Hematopoietic multipotent progenitor cell treated with erythropoietin and hydrocortisone succinate and interleukin-3 and kit ligand, for 4 days (in vitro differentiated cells): ENCODE results near the gene NDST3.

Source experiments
- DNase-seq: peaks from one replicate; pipeline ENCODE4 v3.0.0-alpha.2; 2015

The NDST3 gene

DNA sequence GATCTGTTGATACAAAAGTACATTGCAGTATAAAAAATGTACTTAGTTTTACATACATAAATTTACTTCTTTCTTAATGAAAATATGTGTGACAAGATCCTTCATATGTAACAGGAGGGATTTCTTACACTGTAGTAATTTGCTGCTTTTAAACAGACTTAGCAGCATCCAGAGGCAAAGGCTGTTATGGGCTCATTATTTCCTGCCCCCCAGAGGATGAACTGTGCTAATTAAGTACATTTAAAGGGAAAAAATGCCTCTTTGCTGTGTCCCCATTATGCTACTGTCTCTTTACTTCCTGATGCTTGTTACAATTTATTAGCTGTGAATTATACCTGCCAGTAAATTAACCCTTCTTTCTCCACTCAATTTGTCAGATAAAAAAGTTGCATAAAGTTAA lies 47.1 kb downstream of the NDST3 start:
- no peak for DNase-seq

DNA sequence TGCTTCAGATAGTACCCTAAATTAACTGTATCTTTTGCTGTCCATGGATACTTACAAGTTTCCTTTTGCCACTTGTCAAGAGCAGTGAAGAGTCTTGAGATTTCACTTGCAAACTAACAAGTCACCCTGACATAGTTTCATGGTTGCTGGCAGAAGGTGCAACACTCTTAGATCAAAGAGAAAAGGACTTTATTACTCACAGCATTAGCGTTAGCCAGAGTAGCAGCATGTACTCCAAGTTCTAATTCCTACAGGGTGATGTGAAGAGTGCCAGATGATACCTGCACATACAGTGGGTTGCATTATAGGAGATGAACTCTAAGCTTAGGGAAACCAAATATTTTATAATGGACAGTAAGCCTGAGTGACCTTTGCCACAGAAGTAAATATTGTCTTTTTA lies 47.9 kb downstream of the NDST3 start:
- no peak for DNase-seq

DNA sequence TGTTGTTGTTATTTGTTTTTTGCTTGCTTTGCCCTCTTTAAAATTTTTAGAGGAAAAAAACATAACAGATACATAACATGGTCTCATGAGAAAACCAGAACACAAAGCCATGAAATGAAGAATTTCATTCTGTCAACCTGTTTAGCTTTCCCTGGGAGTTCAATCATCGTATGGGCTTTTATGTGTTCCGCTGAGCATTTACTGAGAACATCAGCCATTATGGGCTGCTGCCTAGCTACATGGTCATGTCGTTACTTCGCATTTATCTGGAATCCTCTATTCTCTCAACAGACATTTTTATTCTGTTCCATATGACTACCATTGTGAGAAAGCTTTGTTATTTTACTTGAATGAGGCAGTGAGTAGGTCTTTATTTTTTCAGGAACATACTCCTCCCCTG lies 51.4 kb downstream of the NDST3 start:
- DNase-seq = no peak

DNA sequence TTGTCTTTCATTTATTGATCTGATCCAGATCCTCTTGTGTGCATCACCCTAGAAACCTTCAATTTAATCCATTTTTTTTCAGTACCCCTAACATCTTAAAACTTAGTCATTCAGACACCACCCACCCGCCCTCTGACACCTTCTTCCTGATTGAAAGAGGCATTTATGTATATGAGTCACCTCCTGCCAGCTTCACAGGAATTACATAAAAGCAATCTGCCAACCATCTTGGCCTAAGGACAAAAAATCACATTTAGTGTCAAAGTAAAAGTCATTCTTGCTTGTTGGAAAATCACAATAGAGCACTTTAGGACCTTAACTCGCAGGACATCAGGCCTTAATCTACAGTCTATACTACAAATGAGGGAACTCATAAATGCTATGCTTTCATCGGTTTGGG lies 52.1 kb downstream of the NDST3 start:
- no peak for DNase-seq

DNA sequence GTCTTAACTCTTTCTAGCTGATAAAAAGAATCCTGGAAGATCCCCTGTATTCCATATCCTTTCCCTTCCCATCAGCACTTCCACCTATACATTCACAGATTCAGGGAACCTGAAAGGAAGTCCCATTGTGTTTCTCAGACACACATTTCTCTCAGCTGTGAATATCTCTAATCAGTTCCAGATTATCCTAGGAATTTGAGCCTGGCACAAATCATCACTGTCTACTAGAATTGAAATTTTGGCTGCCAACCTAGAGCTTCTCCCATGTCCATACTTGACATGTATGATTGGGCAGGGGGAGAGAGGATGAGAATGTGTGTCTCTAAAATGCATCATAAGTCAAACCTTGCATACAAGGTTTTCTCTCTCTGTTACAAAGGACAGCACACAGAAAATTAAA lies 53.1 kb downstream of the NDST3 start:
- DNase-seq = no peak

DNA sequence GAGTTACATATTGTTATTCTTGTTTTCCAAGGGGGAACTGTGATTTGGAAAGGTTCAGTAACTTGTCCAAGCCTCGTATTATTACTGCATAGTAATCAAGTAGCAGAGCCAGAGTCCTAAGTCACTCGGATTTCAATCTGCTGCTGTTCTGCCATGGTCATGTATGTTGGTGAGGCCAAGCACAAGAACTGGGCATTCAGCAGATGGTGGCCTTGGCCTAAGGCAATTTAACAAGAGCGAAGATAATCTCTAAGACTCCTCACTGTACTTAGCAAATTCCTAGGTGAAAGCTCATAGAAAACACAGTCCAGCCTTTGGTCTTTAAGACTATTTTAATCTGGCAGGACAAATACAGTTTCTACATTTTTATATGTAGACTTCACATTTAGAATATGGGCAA lies 64.8 kb downstream of the NDST3 start:
- no peak for DNase-seq

DNA sequence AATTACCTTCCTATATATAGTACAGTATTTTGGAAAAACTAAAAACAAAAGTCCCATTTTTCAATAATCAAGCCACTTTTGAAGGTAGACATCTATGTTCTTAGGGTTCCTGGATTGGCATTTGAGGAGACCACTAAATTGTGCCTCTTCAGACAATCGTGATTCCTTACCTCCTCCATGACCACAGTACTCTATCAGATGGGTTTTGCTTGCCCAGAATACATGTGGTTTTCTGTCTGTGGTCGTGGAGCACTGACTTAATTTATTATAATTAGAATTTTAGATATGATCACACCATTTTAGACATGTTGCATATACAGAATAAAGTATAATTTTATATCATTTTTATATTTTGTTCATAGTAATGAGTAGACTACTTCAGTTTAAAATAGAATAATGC lies 67.9 kb downstream of the NDST3 start:
- no peak for DNase-seq

DNA sequence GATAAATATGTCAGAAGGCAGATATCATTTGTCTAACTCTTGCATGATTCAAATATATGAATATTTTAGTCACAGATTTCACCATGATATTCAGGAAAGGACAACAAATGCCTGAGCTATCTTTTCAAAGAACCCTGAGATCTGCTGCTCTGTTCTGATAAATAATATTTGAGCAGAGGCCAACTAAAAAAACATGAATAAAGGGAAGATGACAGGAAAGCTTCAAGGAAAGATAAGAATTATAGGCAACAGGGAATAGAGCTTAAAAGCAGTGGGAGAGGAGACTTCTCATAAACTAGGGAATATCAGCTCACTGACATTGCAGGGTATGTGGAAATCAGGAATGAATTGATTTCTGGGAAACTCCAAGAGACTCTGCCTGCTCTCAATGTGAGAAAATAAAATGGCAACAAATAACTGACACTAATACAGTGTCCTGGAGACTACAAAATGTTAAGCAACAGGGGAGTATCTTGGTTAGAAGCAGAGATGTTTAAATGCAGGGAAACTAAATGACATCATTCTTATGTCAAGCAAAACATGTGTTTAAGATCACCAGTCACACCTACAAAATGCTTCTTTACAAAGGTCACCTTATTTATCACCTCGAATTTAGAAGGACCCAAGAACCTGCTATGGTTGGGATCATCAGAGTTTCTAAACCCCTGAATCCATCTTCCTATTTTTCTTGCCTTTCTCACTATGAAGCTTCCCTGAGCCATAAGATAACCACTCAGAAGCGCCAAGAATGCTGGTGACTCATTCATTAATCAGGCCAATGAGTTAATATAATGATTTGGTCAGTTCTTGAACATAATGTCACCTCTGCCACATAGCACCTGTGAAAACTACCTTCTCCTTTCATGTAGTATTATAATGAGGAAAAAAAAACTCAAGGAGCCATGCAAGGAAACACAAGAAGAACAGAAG lies 78.1 kb downstream of the NDST3 start:
- DNase-seq = peak; percentile 10

DNA sequence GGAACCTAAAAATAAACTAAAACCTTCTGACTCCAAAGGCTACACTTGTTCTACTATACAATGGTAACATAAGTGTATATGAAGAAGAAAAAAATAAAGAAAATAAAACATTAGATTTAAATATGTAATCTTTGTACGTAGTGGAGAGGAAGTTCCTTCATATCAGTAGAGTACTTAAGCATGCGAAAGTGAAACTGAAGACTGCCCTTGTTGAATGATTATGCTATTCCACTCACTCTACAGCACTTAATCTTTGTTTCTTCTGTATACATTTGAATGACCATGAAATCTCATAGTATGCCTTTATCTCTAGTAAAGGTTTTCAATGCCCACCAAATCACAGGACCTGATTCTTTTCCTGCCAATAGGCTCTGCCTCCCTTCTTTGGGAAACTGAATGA lies 78.9 kb downstream of the NDST3 start:
- peak; percentile 15 for DNase-seq

DNA sequence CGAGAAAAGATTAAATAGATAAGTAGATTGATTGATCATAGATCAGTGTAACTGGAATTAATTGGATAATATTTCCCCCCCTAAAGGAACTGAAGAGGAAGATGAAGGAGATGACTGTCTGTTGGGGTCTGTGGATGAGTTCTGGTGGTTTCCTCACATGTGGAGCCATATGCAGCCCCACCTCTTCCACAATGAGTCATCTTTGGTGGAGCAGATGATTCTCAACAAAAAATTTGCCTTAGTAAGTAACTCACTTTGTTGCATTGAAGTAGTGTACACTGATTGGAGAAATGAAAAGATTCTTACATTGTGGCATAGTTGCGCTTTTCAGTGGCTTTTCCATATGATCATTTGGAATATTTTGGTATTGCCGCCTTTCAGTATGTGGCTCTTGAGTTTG lies 80.4 kb downstream of the NDST3 start:
- DNase-seq = no peak

DNA sequence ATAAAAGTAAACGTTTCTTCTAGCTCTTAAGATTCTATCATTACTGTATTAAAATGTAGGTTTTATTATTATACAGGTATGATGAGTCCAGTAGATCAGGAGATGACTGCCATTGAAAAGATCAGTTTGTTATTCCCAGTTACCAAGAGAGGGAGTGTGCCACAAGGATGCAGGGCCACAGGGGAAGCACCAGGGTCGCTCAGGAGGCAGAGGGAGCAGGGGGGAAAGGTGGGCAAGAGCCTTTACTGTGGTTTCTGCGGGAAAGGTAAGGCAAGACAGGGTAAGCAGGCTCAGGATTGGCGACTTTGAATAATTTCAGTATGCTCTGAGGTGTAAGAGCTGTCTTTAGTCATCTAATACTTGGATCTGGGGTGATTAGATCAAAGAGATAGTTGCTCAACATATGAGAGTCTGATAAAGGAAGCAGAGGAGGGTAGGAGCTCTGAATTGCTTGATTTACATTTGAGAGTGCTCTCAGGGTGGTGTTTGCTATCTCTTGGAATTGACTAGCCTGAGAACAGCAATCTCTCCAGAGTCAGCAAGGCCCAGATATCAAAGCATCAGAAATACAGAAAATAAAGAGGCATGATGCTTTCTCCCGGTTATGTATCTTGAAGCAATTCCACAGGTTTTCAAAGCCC lies 86.0 kb downstream of the NDST3 start:
- DNase-seq = no peak

DNA sequence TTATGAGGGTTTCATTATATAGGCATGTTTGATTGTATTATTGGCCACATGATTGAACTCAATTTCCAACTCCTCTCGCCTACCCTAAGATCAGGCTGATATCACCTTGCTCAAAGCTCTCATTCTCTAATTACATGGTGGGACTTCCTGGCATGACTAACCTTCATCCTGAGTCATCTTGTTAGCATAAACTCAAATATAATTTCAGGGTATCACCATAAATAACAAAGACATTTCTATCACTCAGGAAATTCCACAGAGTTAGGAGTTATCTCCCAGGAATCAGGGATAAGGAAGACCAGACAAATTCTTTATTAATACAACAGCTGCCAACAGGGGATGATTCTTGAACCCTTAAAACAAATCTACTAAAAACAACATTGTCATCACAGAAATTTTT lies 90.7 kb downstream of the NDST3 start:
- DNase-seq = no peak

DNA sequence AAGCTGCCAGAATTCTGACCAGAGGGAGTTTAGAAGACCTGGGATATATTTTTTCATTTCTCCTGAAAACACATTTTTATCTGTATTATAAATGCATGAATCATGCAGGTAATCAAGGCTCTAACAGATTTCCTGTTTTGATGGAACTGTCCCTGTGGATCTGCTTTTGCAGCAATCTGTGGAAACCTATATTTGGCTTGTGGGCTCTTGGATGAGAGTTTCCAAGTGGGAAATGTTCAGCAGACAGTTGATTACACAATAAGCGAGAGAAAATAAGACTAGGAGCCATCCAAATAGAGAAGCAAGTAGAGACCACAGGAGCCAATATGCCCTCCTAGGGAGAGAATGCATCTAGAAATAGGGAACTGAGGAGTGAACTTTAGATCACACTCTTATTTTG lies 105.0 kb downstream of the NDST3 start:
- DNase-seq = peak; percentile 6

DNA sequence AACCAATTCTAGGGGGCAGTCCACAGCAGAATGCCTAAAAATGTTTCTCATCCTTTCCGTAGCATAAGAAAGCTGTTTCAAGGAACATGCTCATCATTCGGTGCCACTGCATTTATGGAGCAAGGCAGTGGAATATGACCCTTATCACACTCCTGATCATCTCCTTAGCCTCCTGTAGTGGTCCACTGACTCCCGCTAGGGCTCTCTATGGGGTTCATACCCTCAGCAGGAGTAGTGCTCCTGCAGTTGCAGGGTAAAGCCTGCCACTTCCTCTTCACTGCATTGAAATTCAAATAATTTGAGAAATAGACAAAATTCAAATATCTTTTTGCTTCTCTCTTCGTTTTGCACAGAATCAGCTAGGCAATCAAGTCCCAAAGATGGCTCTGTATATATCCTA lies 107.0 kb downstream of the NDST3 start:
- peak; percentile 9 for DNase-seq

DNA sequence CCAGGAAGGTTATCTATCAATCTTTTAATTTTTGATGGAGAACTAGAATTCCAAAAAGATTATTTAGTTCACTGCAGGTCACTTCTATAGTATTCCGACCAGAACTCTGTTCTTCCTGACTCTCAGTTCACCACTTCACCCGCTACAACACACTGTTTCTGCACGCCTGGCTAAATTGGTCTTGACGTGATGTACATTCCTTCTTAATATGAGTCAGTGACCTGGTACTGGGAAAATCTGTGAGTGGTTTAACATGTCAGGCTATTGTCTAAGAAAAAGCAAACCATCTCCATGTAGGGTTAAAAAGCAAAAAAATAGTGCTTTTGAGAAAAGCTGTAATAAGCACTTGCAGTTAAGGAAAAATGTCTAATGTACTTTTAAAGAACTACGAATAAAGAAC lies 120.4 kb downstream of the NDST3 start:
- DNase-seq = no peak

DNA sequence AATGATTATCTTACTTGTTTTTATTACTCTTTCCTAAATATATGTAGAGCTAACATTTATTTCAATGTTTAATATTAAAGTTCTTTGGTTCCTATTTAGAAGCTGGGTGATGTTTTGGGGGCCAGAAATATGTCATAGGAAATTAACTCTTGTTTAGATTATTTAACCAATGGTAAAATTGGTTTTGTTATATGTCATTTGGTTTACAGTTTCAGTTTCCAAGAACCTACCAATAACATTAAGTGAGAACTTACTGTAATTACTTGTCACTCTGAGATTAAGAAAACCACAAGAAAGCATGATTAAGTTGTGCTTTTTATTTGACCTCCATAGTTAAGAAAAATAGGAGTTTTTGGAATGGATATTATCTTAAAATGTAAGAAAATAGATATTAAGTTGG lies 121.2 kb downstream of the NDST3 start:
- DNase-seq = no peak

DNA sequence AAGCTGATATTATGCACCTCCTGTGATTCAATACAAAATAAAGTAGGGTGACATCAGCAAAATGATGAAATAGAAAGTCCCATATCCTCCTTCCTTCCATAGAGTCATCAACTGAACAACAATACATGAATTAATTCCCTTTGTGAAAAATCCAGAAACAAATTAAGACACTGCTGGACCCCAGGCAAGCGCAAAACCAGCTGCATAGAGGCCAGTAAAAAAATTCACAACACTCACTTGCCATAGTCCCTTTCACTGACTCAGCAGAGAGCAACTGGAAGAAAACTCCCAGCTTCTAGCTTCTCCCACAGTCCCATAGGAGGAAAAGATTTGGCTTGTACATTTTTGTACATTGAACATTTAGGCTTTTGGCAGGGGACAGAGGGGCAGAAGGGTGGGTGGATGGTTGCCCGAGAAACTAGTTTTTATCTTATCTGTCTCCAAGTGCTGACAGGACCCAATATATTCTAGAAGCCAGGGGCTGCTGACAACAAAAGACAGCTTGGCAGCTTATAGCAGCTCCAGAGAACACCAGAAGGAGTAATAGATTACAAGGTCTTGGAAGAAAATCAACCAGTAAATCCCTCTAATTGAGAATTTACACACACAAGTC lies 124.6 kb downstream of the NDST3 start:
- peak; percentile 34 for DNase-seq

DNA sequence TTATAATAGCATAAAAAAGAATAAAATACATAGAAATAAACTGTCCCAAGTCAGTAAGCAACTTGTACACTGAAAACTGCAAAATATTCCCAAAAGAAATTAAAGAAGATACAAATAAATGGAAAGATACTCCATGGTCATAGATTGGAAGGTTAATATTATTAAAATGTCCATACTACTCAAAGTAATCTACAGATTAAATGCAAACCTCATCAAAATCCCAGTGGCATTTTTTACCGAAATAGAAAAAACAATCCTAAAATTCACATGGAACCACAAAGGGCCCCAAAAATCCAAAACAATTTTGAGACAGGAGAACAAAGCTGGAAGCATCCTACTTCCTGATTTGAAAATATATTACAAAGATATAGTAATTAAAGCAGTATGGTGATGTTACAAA lies 133.0 kb downstream of the NDST3 start:
- no peak for DNase-seq

DNA sequence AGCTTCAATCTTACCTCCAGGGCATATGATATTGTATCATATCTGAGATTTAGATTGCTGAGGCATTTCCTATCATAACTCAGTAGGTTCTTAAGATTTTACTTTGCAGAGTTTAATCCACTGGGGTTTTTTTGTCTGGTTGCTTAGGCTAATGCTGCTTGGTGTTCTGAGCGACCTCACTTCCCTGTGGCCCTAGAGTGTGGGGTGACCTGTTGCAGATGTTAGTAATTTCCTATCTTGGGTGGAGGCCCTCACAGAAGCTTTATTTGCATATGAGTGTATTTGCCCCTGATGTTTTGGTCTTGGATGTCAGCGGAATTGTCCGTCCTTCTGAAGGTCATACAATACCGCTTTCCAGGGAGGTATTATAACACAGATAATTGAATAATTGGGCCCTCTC lies 137.1 kb downstream of the NDST3 start:
- DNase-seq = no peak

DNA sequence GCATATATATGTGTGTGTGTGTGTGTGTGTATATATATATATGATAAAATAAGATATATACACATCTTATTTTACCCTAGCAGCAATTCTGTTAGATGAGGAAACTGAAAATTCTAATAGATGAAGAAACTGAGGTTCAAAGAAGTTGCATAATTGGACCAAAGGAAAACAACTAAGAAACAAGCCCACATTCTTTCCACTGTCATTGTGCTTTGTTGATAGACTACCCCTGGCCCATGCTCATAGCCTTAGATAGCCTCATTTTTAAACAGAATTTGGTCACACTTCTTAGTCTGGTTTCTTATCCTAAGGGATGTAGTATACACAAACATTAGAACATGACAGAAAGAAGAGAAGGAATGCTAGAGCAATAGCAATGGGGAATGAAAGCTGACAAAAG lies 138.8 kb downstream of the NDST3 start:
- no peak for DNase-seq

DNA sequence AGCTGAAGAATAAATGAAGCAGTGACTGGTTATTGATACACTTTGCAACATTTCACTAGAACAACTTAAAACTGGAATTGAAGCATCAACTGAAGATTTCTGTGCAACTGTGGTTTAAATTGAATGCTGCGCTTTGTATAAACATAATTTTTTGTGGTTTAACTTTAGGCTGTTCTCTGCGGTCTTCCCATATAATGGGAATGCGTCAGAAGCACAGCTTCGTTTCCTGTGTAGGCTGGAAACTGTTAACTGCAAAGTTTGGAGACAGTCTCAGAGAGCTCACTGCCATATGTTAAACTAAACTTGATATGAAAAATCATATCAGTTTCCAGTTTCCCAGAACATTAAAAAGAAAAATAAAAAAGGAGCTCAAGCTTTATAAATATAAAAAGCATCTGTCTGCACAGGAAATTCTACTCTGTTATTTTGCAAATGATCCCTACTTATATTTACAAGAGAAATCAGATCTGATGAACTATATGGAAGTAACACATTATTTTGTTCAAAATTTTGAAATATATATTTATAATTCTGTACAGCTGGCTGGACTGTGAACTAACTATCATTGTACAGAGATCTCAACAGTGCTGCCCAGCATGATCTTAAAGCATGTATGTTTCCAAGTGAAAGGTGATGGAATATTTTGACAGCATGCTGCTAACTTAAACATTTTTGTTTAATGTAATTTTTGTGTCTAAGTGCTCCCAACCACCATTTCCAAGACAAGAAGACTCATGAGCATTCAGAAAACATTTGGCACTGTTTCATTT lies 139.9 kb downstream of the NDST3 start:
- DNase-seq = peak; percentile 64

DNA sequence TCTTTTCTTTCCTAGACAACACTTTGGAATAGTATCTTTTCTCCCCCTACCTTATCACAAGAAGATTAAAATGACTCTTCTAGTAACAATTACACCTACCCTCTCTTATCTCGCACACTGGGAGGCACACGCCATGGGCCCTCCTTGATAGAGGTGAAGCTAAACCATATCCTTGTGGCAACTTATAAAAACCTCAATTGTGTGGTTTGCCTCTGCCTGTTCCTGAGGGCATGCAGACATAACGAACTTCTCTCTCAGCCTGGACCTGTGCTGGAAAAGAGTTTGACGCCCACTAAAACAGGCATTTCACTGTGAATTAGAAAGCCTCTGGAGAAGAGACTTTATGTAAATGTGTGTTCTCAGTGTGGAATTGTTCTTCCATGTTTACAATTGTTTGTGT lies 141.2 kb downstream of the NDST3 start:
- DNase-seq = peak; percentile 57

DNA sequence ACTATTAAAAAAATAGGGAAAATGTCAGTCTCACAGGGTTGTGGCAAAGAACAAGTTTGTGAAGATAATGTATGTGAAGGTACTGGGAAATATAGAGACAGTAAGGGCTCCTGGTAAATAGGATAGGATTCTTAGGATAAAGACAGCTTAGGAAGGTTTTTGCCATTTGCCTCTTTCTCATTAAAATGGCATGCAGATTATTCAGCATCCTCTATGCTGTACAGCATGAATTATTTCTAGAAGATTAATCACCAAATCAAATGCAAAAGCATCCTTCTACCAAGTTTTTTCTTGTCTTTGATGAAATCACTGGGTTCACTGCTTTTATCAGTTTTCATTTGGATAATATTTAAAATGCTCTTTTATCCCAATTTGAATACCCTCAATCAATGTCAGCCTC lies 142.8 kb downstream of the NDST3 start:
- DNase-seq = no peak
